Measurements from ENCODE around the gene CHST3.
"Not testable (repeated sequence)": the region's sequence is repeated elsewhere in the genome, so short reads cannot be mapped to it uniquely, and the experiment has no call there.

The CHST3 gene

GRCh38 chr10:71964098-71964742 lies at the start of gene CHST3:
Gene CHST3, plus strand, starts transcription at chr10:71964395. Its CDS starts 41,448 bp downstream, at chr10:72005843.
- H3K9me3 ChIP-seq = no peaks in the 10 kb centered on the region
- peaks cover 0 to 4% of the 10 kb centered on the region in 2 experiments for H3K4me1 ChIP-seq (ENCODE audit: control insufficient read depth in 1 of 2, insufficient read depth in 1 of 2, low read depth in 1 of 2, low read length in 1 of 2)
- no peak within 1 kb of the TSS for H3K27ac ChIP-seq
- no peak within 1 kb of the TSS for H3K4me3 ChIP-seq (ENCODE audit: low read depth in 1 of 2, low read length in 1 of 2)
- no peaks in the 10 kb centered on the region for H3K36me3 ChIP-seq
- TF ChIP-seq CTCF (IDR thresholded peaks at IDR 0.05) = no peak
- H3K27me3 ChIP-seq = peaks cover 98% of the 10 kb centered on the region

GRCh38 chr10:71916827-71917226 lies 47.4 kb upstream of the CHST3 start:
- Histone ChIP-seq H3K36me3 (no peaks in the 10 kb centered on the region), H3K4me3 (ENCODE audit: low read depth in 1 of 2, low read length in 1 of 2) (no peak overlapping the region), H3K4me1 (ENCODE audit: control insufficient read depth in 1 of 2, insufficient read depth in 1 of 2, low read depth in 1 of 2, low read length in 1 of 2) (no peaks in the 10 kb centered on the region), H3K9me3 (no peaks in the 10 kb centered on the region), H3K27ac (no peak overlapping the region), H3K27me3 (no peaks in the 10 kb centered on the region)
- TF ChIP-seq CTCF (IDR thresholded peaks at IDR 0.05) = no peak

- no peak for TF ChIP-seq CTCF (IDR thresholded peaks at IDR 0.05)
- no peaks in the 10 kb centered on the region for H3K4me1 ChIP-seq (ENCODE audit: control insufficient read depth in 1 of 2, insufficient read depth in 1 of 2, low read depth in 1 of 2, low read length in 1 of 2)
- H3K4me3 ChIP-seq (ENCODE audit: low read depth in 1 of 2, low read length in 1 of 2) = no peak overlapping the region
- H3K36me3 ChIP-seq = no peaks in the 10 kb centered on the region
- H3K9me3 ChIP-seq = no peaks in the 10 kb centered on the region
- H3K27me3 ChIP-seq = no peaks in the 10 kb centered on the region
- no peak overlapping the region for H3K27ac ChIP-seq
These were observed 45.2 kb upstream of the CHST3 start for GRCh38 chr10:71918992-71919391.

- H3K27me3 ChIP-seq; H3K36me3 ChIP-seq; H3K9me3 ChIP-seq; H3K4me3 ChIP-seq (ENCODE audit: low read depth in 1 of 2, low read length in 1 of 2); H3K27ac ChIP-seq; H3K4me1 ChIP-seq (ENCODE audit: control insufficient read depth in 1 of 2, insufficient read depth in 1 of 2, low read depth in 1 of 2, low read length in 1 of 2): not testable (repeated sequence)
These were observed 44.1 kb upstream of the CHST3 start for GRCh38 chr10:71919956-71920539.

- no peaks in the 10 kb centered on the region for H3K9me3 ChIP-seq
- H3K4me1 ChIP-seq (ENCODE audit: control insufficient read depth in 1 of 2, insufficient read depth in 1 of 2, low read depth in 1 of 2, low read length in 1 of 2) = no peaks in the 10 kb centered on the region
- no peak overlapping the region for H3K27ac ChIP-seq
- no peaks in the 10 kb centered on the region for H3K36me3 ChIP-seq
- H3K27me3 ChIP-seq = no peaks in the 10 kb centered on the region
- no peak overlapping the region for H3K4me3 ChIP-seq (ENCODE audit: low read depth in 1 of 2, low read length in 1 of 2)
- no peak for TF ChIP-seq CTCF (IDR thresholded peaks at IDR 0.05)
These were observed 43.5 kb upstream of the CHST3 start for GRCh38 chr10:71920540-71921323.

Measured in neutrophil (primary cell).